Urothelium cell line (cell line): ENCODE results near the gene CHEK2.
A peak's percentile ranks its signal among the peaks of the same experiment; 100 is the strongest.
"Not testable (repeated sequence)": the region's sequence is repeated elsewhere in the genome, so short reads cannot be mapped to it uniquely, and the experiment has no call there.

Source experiments
- DNase-seq: peaks from one replicate; pipeline ENCODE4 v3.0.0; 2011; ENCODE audit warnings: low spot score, mixed read lengths
- FAIRE-seq: peaks from 2 replicates; lab custom pipeline; 2011; peaks lifted over from hg19 to GRCh38; lab: Jason Lieb, UNC

The CHEK2 gene

DNA sequence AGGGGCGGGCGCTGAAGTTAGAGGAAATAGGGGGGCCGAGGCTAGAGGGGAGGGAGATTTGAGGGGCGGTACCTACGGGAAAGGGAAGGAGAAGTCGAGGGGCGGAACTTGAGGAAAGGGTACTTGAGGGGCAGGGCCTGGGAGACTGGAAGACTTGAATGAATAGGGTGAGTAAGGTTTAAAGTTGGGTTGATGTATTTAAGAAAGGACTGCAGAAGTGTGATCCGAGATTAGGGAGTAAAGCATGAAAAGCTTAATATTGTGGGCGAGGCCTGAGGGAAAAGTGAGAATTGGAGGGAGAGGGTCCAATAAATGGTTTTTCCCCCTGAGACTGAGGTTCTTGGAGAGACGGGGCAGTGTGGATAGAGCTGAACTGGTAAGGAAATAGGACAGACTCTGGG, 942 bp upstream of the CHEK2 start:
- no peak for FAIRE-seq
- no peak for DNase-seq

DNA sequence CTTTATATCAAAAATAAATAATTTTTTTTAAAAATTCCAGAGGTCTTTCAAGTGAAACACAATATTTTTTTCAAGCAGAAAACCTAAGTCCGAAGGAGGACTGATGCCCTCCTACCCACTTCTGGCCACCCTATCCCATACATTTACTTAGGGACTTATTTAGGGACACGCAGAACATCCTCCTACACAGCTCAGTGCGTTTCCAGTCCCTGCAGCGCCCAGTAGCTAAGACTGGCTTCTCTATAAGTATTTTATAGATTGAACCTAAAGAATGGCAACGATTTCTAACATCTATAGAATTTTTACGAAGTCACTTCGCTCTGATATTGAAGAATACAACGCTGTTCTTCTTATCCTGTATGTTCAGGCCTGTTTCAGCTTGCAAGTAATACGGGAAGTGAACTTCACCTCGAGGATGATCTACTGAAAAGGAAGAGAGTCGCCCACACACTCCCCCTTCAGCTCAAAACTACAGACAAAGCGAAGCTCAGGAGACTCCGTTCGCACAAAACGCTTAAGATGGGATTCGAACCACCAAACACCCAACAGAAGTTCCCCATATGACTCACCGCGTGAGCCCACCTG, 328 bp downstream of the CHEK2 start:
- no peak for DNase-seq
- FAIRE-seq, result no peak

GRCh38 chr22:28738876-28739275, 2.7 kb downstream of the CHEK2 start:
- DNase-seq, FAIRE-seq: not testable (repeated sequence)

DNA sequence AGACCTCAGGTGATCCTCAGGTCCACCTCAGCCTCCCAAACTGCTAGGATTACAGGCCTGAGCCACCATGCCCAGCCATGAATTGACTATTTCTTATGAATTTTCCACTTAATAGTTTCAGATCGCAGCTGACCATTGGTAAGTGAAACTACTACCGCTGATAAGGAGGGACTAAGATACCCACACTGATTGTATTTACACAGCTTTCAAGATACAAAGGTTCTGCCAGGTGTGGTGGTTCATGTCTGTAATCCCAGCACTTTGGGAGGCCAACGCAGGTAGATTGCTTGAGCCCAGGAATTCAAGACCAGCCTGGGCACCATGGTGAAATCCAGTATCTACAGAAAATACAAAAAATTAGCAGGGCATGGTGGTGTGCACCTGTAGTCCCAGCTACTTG, 3.9 kb downstream of the CHEK2 start:
- DNase-seq, result no peak
- no peak for FAIRE-seq

DNA sequence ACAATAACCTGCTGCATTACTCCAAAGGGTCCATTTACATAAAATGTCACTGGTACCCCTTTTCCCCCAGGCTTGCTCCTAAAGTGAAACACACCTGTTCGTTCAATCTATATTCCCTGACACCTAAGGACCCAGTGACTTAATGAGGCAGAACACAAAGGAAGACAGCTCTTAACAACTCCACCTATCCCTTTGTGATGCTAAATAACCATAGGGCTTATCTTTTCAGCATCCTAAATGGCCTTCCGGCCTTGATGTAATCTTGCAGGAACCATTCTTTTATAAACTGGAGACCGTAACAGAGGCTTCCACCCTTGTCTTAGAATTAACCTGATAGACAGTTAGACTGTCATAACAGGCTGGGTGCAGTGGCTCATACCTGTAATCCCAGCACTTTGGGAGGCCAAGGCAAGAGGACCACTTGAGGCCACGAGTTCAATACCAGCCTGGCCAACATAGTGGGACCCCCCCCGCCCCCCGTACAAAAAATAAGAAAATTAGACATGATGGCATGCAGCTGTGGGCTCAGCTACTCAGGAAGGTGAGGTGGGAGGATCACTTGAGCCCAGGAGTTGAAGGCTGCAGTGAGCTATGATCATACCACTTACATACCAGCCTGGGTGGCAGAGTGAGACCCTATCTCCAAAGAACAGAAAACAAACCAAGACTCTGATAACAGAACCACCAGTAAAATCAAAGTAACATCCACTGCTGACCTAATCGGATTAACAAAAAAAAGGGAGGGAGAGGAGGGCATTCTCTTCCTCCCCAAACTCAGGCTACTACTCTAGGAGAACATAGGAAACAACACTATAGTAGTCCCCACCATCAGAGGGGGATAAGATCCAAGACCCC, 5.1 kb downstream of the CHEK2 start:
- FAIRE-seq (no peak), DNase-seq (no peak)

GRCh38 chr22:28734393-28734792, 7.2 kb downstream of the CHEK2 start:
- no peak for FAIRE-seq
- DNase-seq, result no peak

DNA sequence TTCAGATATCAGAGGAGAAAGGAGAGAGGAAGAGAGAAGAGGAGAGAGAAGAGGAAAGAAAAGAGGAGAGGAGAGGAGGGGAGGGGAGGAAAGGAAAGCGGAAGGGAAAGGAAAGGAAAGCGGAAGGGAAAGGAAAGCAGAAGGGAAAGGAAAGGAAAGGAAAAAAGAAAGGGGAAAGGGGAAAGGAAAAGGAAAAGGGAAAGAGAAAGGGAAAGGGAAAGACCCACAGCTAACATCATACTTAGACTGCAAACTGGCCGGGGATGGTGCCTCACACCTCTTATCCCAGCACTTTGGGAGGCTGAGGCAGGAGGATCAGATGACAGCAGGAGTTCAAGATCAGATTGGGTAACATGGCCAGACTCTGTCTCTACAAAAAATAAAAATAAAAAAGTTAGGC, 11.4 kb downstream of the CHEK2 start:
- no peak for FAIRE-seq
- DNase-seq, result no peak

GRCh38 chr22:28728621-28729313, 12.9 kb downstream of the CHEK2 start:
- no peak for DNase-seq
- FAIRE-seq, result no peak

- FAIRE-seq (no peak), DNase-seq (no peak)
Observed at GRCh38 chr22:28728002-28728401, 13.6 kb downstream of the CHEK2 start.

DNA sequence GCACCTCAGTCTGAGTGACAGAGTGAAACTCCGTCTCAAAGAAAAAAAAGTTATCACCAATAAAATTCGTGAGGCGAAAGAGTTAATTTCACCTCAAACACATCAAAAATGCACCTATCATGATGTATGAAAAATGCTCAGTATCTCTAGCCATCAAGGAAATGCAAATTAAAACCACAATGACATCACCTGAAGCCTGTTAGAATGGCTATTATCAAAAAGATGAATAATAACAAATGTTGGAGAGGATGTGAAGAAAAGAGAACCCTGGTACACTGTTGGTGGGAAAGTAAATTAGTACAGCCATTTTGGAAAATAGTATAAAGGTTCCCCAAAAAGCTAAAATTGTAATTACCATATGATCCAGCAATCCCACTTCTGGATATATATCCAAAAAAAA, 23.6 kb downstream of the CHEK2 start:
- FAIRE-seq (no peak), DNase-seq (no peak)

GRCh38 chr22:28716686-28717085, 24.9 kb downstream of the CHEK2 start:
- FAIRE-seq, result no peak
- DNase-seq, result no peak

DNA sequence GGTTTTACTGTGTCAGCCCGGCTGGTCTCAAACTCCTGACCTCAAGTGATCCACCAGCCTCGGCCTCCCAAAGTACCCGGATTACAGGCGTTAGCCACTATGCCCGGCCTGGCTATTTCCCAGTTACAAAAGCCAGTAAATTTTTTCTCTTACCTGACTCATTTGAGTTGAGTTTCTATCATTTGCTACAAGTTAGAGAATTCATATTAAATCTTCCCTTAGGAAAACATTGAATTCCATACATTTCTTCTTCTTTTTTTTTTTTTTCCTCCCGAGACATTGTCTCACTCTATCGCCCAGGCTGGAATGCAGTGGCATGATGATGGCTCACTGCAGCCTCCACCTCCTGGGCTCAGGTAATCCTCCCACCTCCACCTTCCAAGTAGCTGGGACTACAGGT, 26.0 kb downstream of the CHEK2 start:
- FAIRE-seq (no peak), DNase-seq (no peak)

GRCh38 chr22:28714043-28714628, 27.5 kb downstream of the CHEK2 start:
- no peak for FAIRE-seq

DNA sequence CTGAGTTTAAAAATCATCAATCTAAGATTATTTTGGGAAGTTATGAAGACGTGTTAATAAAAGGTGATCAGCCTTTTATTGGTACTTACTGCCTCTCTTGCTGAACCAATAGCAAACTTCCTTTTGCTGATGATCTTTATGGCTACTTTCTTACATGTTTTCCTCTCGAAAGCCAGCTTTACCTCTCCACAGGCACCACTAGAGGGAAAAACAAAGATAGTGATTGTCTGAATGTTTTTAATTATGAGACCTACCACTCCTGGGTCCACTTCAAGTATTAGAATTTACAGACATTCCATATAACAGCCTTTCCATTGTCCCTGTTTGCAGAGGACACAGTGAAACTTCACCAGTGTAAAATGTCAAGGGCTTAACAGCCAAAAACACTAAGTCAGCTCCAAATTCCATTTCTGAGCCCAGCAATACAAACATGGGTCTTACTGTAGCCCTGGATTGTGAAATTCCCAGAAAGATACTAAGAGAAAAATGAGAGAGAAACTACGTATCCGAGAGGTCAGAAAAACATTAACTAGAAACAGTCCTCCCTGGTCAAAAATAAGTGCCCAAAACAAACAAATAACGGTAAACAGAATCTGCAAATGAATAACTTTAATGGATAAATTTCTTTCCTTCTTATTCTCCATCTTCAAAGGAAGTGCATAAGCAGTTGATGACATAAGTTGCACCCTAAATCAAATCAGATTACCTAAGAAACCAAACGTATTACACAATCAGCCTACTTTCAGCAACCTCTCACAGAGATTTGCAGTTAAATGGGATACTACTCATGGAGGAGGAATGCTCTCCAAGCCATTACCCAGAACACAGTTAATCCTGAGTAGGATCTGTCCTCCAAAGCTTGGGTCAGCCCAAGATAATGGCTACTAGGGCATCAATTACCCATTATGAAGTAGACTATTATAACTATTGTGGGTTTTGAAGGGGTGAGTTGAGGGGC, 29.5 kb downstream of the CHEK2 start:
- no peak for FAIRE-seq
- peak; percentile 40 for DNase-seq

More at GRCh38 chr22:28714043-28714628, 27.5 kb downstream of the CHEK2 start:
- no peak for DNase-seq

GRCh38 chr22:28711341-28711740, 30.3 kb downstream of the CHEK2 start:
- DNase-seq (no peak), FAIRE-seq (no peak)

- DNase-seq, result no peak
- no peak for FAIRE-seq
Observed at GRCh38 chr22:28710576-28711191, 30.9 kb downstream of the CHEK2 start.

DNA sequence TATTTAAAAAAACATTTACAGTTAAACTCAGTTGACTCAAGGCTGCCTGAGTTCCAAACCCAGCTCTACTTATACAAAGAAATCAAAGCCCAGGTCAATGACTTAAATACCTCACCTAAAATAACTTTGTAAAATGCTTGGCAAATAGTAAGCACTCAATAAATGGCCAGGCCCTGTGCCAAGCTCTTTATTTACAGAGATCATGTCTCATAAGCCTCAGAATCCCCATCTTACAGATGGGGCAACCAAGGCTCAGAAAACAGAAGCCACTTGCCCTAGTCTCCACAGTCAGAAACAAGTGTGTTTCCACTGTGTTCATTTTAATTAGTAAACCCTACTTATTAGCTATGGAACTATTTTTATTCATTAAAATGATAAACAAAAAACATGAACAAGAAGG, 31.5 kb downstream of the CHEK2 start:
- no peak for FAIRE-seq
- DNase-seq, result no peak

DNA sequence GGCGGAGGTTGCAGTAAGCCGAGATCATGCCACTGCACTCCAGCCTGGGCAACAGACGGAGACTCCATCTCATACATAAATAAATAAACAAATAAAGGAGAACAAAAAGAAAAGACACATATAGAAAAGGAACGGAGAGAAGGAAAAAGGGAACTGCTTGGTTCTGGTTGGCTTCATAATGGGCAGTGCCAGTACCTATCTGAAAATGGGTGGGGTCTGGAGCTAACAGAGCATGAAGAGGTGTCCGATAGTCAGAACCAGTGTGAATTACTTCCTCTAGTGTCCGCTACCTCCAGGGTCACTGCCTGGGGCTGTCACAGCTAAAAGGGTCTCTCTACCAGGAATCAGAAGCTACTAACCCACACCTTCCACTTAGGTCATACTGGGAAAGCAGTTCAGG, 34.8 kb downstream of the CHEK2 start:
- no peak for FAIRE-seq
- DNase-seq, result no peak

GRCh38 chr22:28703436-28703835, 38.2 kb downstream of the CHEK2 start:
- no peak for FAIRE-seq

DNA sequence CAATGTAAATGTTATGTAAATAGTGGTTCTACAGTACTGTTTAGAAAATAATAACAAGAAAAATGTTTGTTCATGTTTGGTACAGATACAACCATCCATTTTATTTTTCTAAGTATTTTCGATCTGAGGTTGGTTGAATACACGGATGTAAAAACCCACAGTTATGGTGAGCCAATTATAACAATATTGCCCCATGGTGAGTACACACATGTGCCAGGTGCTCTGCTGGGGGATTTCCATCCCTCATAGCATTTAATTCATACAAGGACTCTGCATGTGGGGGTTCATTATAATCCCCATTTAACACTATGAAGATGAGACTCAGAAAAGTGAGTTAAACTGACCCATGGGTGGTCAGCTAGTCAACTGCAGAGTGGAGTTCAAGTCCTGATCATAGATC, 38.7 kb downstream of the CHEK2 start:
- no peak for FAIRE-seq
- DNase-seq, result no peak

More at GRCh38 chr22:28703436-28703835, 38.2 kb downstream of the CHEK2 start:
- no peak for DNase-seq
